GM23338 (cell line): Measurements from ENCODE around the gene ADGRL1. TPM values are rescaled to one million over a fixed set of nuclear protein-coding genes. Genes with fewer than 3 reads are reported as not detected.
"Not testable (repeated sequence)": the region's sequence is repeated elsewhere in the genome, so short reads cannot be mapped to it uniquely, and the experiment has no call there.

Source experiments
- ATAC-seq: fragments of 200-7000 bp; cut with Tn5 transposase; 3 replicates; pipeline ENCODE4 v1.9.1; 2020
- DNase-seq: peaks from one replicate; pipeline ENCODE4 v3.0.0-alpha.2; 2015; ENCODE audit warnings: low spot score
- H2AFZ ChIP-seq: fragments of 200-600 bp; sonication (generic); 2 replicates; pipeline ENCODE4 v1.8.0; 2016; ENCODE audit warnings: antibody characterized with exemption, mild to moderate bottlenecking, moderate library complexity
- H3F3A ChIP-seq: fragments of 200-600 bp; sonication (generic); replicated peaks from 2 replicates; pipeline ENCODE4 v1.8.0; 2017; ENCODE audit warnings: antibody characterized with exemption, mixed run types, low read depth
- H3K27ac ChIP-seq: fragments of 200-600 bp; sonication (generic); 2 replicates; pipeline ENCODE4 v1.6.1; 2016; ENCODE audit warnings: low read depth
- H3K27me3 ChIP-seq: fragments of 200-600 bp; sonication (generic); 2 replicates; pipeline ENCODE4 v1.8.0; 2016; ENCODE audit warnings: mild to moderate bottlenecking, mixed run types, moderate library complexity; ENCODE audit not compliant: insufficient read depth
- H3K36me3 ChIP-seq: fragments of 200-600 bp; sonication (generic); 2 replicates; pipeline ENCODE4 v1.8.0; 2016; ENCODE audit warnings: mild to moderate bottlenecking; ENCODE audit not compliant: insufficient read depth
- H3K4me1 ChIP-seq: fragments of 200-600 bp; sonication (generic); 2 replicates; pipeline ENCODE4 v1.8.0; 2016; ENCODE audit warnings: mild to moderate bottlenecking, moderate library complexity; ENCODE audit not compliant: insufficient read depth
- H3K4me2 ChIP-seq: fragments of 200-600 bp; sonication (generic); 2 replicates; pipeline ENCODE4 v1.7.1; 2017; ENCODE audit warnings: mixed run types
- H3K4me3 ChIP-seq: fragments of 200-600 bp; sonication (generic); 2 replicates; pipeline ENCODE4 v1.6.1; 2016; ENCODE audit warnings: mixed run types
- H3K79me2 ChIP-seq: fragments of 200-600 bp; sonication (generic); replicated peaks from 2 replicates; pipeline ENCODE4 v1.8.0; 2017; ENCODE audit warnings: mild to moderate bottlenecking; ENCODE audit not compliant: insufficient read depth
- H3K9me2 ChIP-seq: fragments of 200-600 bp; sonication (generic); 2 replicates; pipeline ENCODE4 v1.8.0; 2017; ENCODE audit not compliant: insufficient read depth
- H4K20me1 ChIP-seq: fragments of 200-600 bp; sonication (generic); replicated peaks from 2 replicates; pipeline ENCODE4 v1.8.0; 2017; ENCODE audit warnings: mild to moderate bottlenecking; ENCODE audit not compliant: insufficient read depth
- H3K27ac Mint-ChIP-seq: 2 replicates; pipeline ENCODE4 v1.8.0; 2020; ENCODE audit warnings: inconsistent platforms, mild to moderate bottlenecking, moderate library complexity, mixed read lengths
- H3K27me3 Mint-ChIP-seq: 3 replicates; pipeline ENCODE4 v1.8.0; 2022; ENCODE audit warnings: low read depth, mild to moderate bottlenecking, moderate library complexity, mixed read lengths, inconsistent platforms; ENCODE audit not compliant: insufficient read depth, poor library complexity
- H3K36me3 Mint-ChIP-seq: 3 replicates; pipeline ENCODE4 v1.8.0; 2021; ENCODE audit warnings: low read depth, mild to moderate bottlenecking, inconsistent platforms, moderate library complexity, mixed read lengths
- H3K4me1 Mint-ChIP-seq: 3 replicates; pipeline ENCODE4 v1.8.0; 2020; ENCODE audit warnings: mild to moderate bottlenecking, inconsistent platforms, mixed read lengths
- H3K4me3 Mint-ChIP-seq: 3 replicates; pipeline ENCODE4 v1.8.0; 2021; ENCODE audit warnings: moderate library complexity, mild to moderate bottlenecking, inconsistent platforms, mixed read lengths
- H3K9me3 Mint-ChIP-seq: 3 replicates; pipeline ENCODE4 v1.8.0; 2020; ENCODE audit warnings: moderate library complexity, mild to moderate bottlenecking, inconsistent platforms, mixed read lengths
- CREB1 ChIP-seq: fragments of 250-450 bp; sonication (Bioruptor Pico); IDR thresholded peaks from 2 replicates; pipeline ENCODE4 v1.5.0; 2020; ENCODE audit warnings: low read depth, mild to moderate bottlenecking, moderate library complexity
- EZH2phosphoT487 ChIP-seq: fragments of 200-600 bp; sonication (generic); IDR thresholded peaks from one replicate; pipeline ENCODE4 v1.8.1; 2018; ENCODE audit warnings: antibody characterized with exemption; ENCODE audit not compliant: unreplicated experiment
- NANOG ChIP-seq: IDR thresholded peaks from 2 replicates; pipeline ENCODE4 v1.6.1; 2016; ENCODE audit warnings: antibody characterized with exemption, borderline replicate concordance
- POLR2AphosphoS5 ChIP-seq: IDR thresholded peaks from 2 replicates; pipeline ENCODE4 v1.6.1; 2016; ENCODE audit warnings: antibody characterized with exemption, low read depth
- STAT1 ChIP-seq: IDR thresholded peaks from one replicate; pipeline ENCODE4 v1.6.1; 2016; ENCODE audit warnings: antibody characterized with exemption; ENCODE audit not compliant: unreplicated experiment
- ZNF331 ChIP-seq: fragments of 250-450 bp; sonication (Bioruptor Pico); IDR thresholded peaks from 2 replicates; pipeline ENCODE4 v1.5.0; 2020; ENCODE audit warnings: low read depth, mild to moderate bottlenecking, moderate library complexity
- polyA plus RNA-seq: library from polyadenylated mRNA; unstranded; fragments of >200 nt; fragmentation: Nextera tagmentation; extraction: Ambion mirVana; gene quantifications from 2 replicates; pipeline ENCODE4 v1.2.1, GENCODE V29; 2016
- total RNA-seq: library from RNA; depleted of rRNA; stranded (reverse); fragments of >200 nt; shearing (Covaris generic); gene quantifications from 2 replicates; pipeline ENCODE4 v1.2.3, GENCODE V29; 2014
- TF ChIP-seq, protein P1 (sequence below): fragments of 250-450 bp; sonication (Bioruptor Pico); IDR thresholded peaks from 2 replicates; pipeline ENCODE4 v1.5.0; 2020; ENCODE audit warnings: mild to moderate bottlenecking, moderate library complexity
- TF ChIP-seq, protein P2 (sequence below), 2 experiments: fragments of 200-600 bp in 1 of 2; sonication (generic) in 1 of 2; conservative IDR thresholded peaks; 2 replicates each; pipeline versions ENCODE4 v1.5.1 to v1.6.1; 2016 to 2017; ENCODE audit warnings: antibody characterized with exemption in 2 of 2, low read depth in 2 of 2, mild to moderate bottlenecking in 2 of 2, moderate library complexity in 1 of 2
- TF ChIP-seq, protein P3 (sequence below): IDR thresholded peaks from 2 replicates; pipeline ENCODE4 v1.6.1; 2016; ENCODE audit warnings: antibody characterized with exemption

ADGRL1 gene
- total and polyA plus RNA-seq, 2 experiments from 2014 or later: 20.6 to 100 TPM

DNA sequence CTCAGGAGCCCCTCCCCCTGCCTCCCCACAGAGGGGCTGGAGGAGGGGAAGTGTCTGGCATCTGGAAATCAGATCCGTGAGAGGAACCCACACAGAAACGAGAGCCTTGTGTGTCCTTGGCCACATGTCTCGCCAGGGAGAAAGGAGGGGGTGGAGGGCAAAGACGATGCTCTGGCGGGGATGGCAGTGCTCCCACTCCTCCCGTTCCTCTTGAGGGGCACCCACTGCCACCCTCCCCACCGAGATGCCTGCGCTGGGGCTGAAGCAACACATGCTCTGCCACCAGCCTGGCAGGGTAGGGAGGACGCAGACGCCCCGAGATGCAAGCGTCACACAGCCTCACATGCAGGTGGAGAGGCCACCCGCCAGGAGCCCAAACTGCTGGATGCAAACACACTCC is 2.8 kb downstream of the ADGRL1 start:
- H3K4me3 ChIP-seq: no peak overlapping the region

DNA sequence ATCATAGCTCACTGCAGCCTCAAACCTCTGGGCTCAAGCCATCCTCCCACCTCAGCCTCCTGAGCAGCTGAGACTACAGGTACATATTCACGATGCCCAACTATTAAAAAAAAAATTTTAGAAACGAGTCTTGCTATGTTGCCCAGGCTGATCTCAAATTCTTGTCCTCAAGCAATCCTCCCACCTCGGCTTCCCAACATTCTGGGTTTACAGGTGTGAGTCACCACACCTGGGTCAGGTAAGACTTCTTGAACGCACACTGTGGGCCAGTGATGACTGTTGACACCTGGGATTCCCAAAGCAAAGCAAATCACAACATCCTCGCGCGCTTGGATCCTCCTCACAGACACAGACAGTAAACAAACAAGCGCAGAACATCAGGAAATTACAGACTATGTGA is 4.5 kb downstream of the ADGRL1 start:
- peaks cover 14% of the 10 kb centered on the region; the same call in 1 of the 2 replicates for H3K4me1 ChIP-seq
- not testable (repeated sequence) for H3F3A ChIP-seq, H3K4me3 ChIP-seq, ATAC-seq, H3K9me2 ChIP-seq, H3K4me2 ChIP-seq, H3K9me3 Mint-ChIP-seq, H3K27me3 ChIP-seq, H3K36me3 ChIP-seq, H3K36me3 Mint-ChIP-seq, H4K20me1 ChIP-seq, H3K27ac Mint-ChIP-seq, H2AFZ ChIP-seq, H3K27ac ChIP-seq, DNase-seq
- Mint-ChIP-seq H3K27me3 (peaks cover 17% of the 10 kb centered on the region), H3K4me3 (peak overlapping the region; percentile 7; the same call in 1 of the 3 replicates), H3K4me1 (peaks cover 41% of the 10 kb centered on the region)
- peaks cover 83% of the 10 kb centered on the region for H3K79me2 ChIP-seq

More for the DNA sequence above, 2.8 kb downstream of the ADGRL1 start:
- Mint-ChIP-seq H3K27ac (no peak overlapping the region), H3K36me3 (peaks cover 2% of the 10 kb centered on the region; the same call in 2 of the 3 replicates), H3K4me3 (peak overlapping the region; percentile 91), H3K4me1 (peaks cover 47% of the 10 kb centered on the region), H3K9me3 (peaks cover 4% of the 10 kb centered on the region; the same call in 2 of the 3 replicates), H3K27me3 (peaks cover 22% of the 10 kb centered on the region)
- Histone ChIP-seq H3K4me2 (peak overlapping the region; percentile 90), H3K27me3 (peaks cover 1% of the 10 kb centered on the region), H3F3A (no peaks in the 10 kb centered on the region), H2AFZ (no peak overlapping the region), H3K4me1 (peaks cover 14% of the 10 kb centered on the region; the same call in 1 of the 2 replicates), H3K27ac (no peak overlapping the region), H4K20me1 (peaks cover 7% of the 10 kb centered on the region), H3K9me2 (no peaks in the 10 kb centered on the region), H3K79me2 (peaks cover 69% of the 10 kb centered on the region), H3K36me3 (no peaks in the 10 kb centered on the region)
- ATAC-seq (peak; percentile 1; the same call in 1 of the 3 replicates), DNase-seq (peak; percentile 37)
- TF ChIP-seq POLR2AphosphoS5: no peak
- no peak for TF ChIP-seq ZNF331 (CRISPR knock-in tag)
- no peak for TF ChIP-seq NANOG
- TF ChIP-seq, protein P1, sequence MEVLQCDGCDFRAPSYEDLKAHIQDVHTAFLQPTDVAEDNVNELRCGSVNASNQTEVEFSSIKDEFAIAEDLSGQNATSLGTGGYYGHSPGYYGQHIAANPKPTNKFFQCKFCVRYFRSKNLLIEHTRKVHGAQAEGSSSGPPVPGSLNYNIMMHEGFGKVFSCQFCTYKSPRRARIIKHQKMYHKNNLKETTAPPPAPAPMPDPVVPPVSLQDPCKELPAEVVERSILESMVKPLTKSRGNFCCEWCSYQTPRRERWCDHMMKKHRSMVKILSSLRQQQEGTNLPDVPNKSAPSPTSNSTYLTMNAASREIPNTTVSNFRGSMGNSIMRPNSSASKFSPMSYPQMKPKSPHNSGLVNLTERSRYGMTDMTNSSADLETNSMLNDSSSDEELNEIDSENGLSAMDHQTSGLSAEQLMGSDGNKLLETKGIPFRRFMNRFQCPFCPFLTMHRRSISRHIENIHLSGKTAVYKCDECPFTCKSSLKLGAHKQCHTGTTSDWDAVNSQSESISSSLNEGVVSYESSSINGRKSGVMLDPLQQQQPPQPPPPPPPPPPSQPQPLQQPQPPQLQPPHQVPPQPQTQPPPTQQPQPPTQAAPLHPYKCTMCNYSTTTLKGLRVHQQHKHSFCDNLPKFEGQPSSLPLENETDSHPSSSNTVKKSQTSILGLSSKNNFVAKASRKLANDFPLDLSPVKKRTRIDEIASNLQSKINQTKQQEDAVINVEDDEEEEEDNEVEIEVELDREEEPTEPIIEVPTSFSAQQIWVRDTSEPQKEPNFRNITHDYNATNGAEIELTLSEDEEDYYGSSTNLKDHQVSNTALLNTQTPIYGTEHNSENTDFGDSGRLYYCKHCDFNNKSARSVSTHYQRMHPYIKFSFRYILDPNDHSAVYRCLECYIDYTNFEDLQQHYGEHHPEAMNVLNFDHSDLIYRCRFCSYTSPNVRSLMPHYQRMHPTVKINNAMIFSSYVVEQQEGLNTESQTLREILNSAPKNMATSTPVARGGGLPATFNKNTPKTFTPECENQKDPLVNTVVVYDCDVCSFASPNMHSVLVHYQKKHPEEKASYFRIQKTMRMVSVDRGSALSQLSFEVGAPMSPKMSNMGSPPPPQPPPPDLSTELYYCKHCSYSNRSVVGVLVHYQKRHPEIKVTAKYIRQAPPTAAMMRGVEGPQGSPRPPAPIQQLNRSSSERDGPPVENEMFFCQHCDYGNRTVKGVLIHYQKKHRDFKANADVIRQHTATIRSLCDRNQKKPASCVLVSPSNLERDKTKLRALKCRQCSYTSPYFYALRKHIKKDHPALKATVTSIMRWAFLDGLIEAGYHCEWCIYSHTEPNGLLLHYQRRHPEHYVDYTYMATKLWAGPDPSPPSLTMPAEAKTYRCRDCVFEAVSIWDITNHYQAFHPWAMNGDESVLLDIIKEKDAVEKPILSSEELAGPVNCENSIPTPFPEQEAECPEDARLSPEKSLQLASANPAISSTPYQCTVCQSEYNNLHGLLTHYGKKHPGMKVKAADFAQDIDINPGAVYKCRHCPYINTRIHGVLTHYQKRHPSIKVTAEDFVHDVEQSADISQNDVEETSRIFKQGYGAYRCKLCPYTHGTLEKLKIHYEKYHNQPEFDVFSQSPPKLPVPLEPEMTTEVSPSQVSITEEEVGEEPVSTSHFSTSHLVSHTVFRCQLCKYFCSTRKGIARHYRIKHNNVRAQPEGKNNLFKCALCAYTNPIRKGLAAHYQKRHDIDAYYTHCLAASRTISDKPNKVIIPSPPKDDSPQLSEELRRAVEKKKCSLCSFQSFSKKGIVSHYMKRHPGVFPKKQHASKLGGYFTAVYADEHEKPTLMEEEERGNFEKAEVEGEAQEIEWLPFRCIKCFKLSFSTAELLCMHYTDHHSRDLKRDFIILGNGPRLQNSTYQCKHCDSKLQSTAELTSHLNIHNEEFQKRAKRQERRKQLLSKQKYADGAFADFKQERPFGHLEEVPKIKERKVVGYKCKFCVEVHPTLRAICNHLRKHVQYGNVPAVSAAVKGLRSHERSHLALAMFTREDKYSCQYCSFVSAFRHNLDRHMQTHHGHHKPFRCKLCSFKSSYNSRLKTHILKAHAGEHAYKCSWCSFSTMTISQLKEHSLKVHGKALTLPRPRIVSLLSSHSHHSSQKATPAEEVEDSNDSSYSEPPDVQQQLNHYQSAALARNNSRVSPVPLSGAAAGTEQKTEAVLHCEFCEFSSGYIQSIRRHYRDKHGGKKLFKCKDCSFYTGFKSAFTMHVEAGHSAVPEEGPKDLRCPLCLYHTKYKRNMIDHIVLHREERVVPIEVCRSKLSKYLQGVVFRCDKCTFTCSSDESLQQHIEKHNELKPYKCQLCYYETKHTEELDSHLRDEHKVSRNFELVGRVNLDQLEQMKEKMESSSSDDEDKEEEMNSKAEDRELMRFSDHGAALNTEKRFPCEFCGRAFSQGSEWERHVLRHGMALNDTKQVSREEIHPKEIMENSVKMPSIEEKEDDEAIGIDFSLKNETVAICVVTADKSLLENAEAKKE: no peak
- TF ChIP-seq, protein P2, sequence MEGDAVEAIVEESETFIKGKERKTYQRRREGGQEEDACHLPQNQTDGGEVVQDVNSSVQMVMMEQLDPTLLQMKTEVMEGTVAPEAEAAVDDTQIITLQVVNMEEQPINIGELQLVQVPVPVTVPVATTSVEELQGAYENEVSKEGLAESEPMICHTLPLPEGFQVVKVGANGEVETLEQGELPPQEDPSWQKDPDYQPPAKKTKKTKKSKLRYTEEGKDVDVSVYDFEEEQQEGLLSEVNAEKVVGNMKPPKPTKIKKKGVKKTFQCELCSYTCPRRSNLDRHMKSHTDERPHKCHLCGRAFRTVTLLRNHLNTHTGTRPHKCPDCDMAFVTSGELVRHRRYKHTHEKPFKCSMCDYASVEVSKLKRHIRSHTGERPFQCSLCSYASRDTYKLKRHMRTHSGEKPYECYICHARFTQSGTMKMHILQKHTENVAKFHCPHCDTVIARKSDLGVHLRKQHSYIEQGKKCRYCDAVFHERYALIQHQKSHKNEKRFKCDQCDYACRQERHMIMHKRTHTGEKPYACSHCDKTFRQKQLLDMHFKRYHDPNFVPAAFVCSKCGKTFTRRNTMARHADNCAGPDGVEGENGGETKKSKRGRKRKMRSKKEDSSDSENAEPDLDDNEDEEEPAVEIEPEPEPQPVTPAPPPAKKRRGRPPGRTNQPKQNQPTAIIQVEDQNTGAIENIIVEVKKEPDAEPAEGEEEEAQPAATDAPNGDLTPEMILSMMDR (conservative IDR thresholded peaks at IDR 0.05; ENCODE audit: low read depth in 2 of 2): no peak
- no peak for TF ChIP-seq EZH2phosphoT487
- TF ChIP-seq CREB1: no peak
- TF ChIP-seq STAT1: no peak
- TF ChIP-seq, protein P3, sequence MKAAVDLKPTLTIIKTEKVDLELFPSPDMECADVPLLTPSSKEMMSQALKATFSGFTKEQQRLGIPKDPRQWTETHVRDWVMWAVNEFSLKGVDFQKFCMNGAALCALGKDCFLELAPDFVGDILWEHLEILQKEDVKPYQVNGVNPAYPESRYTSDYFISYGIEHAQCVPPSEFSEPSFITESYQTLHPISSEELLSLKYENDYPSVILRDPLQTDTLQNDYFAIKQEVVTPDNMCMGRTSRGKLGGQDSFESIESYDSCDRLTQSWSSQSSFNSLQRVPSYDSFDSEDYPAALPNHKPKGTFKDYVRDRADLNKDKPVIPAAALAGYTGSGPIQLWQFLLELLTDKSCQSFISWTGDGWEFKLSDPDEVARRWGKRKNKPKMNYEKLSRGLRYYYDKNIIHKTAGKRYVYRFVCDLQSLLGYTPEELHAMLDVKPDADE: no peak
